ENCODE data around the gene PRICKLE2. TPM values are rescaled to one million over a fixed set of nuclear protein-coding genes. Genes with fewer than 3 reads are reported as not detected.

Gene PRICKLE2
- polyA plus RNA-seq, 3 donors, result not detected

GRCh38 chr3:64048631-64049061 is 176.6 kb downstream of the PRICKLE2 start:
- H3K4me2 ChIP-seq (replicated peaks; ENCODE audit: extremely low read depth, low read length, poor library complexity, severe bottlenecking), result no peak overlapping the region
- no peak overlapping the region for H3K4me3 ChIP-seq (replicated peaks in 1 of 3; ENCODE audit: low read depth in 2 of 3, low read length in 3 of 3)
- WGBS (ENCODE audit: insufficient coverage), result 0% methylated on average over 2 of the region's 3 CpGs
- no peaks in the 10 kb centered on the region for H3K79me2 ChIP-seq (ENCODE audit: insufficient read depth, low read length)
- H3K4me3 Mint-ChIP-seq, result peak overlapping the region in 1 of 2 donors; percentile 9
- H3K4me1 ChIP-seq (ENCODE audit: control insufficient read depth in 1 of 2, insufficient read depth in 2 of 2, low read length in 2 of 2), result peaks cover 7 to 12% of the 10 kb centered on the region in 2 donors
- no peak overlapping the region for H3K27ac ChIP-seq (ENCODE audit: low read depth in 1 of 2, low read length in 2 of 2)
- peaks cover 4% of the 10 kb centered on the region in 2 donors for H3K27me3 ChIP-seq (ENCODE audit: control insufficient read depth in 2 of 2, insufficient read depth in 2 of 2, low read length in 2 of 2)
- DNase-seq, result no peak
- TF ChIP-seq, protein P1, sequence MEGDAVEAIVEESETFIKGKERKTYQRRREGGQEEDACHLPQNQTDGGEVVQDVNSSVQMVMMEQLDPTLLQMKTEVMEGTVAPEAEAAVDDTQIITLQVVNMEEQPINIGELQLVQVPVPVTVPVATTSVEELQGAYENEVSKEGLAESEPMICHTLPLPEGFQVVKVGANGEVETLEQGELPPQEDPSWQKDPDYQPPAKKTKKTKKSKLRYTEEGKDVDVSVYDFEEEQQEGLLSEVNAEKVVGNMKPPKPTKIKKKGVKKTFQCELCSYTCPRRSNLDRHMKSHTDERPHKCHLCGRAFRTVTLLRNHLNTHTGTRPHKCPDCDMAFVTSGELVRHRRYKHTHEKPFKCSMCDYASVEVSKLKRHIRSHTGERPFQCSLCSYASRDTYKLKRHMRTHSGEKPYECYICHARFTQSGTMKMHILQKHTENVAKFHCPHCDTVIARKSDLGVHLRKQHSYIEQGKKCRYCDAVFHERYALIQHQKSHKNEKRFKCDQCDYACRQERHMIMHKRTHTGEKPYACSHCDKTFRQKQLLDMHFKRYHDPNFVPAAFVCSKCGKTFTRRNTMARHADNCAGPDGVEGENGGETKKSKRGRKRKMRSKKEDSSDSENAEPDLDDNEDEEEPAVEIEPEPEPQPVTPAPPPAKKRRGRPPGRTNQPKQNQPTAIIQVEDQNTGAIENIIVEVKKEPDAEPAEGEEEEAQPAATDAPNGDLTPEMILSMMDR (IDR thresholded peaks at IDR 0.05), result no peak
- H3K36me3 Mint-ChIP-seq, result no peaks in the 10 kb centered on the region
- no peaks in the 10 kb centered on the region for H3K36me3 ChIP-seq (replicated peaks in 1 of 2; ENCODE audit: control insufficient read depth in 1 of 2, insufficient read depth in 2 of 2, low read length in 2 of 2)
- intact Hi-C loops (cut with micrococcal nuclease), result no loop called here
- peak overlapping the region in 1 of 7 donors; percentile 58 for H3K27ac Mint-ChIP-seq
- peaks cover 2 to 10% (median 10%) of the 10 kb centered on the region in 3 donors for H3K27me3 Mint-ChIP-seq (ENCODE audit: low read depth in 3 of 3)
- no peaks in the 10 kb centered on the region for H3K9me3 ChIP-seq (replicated peaks in 1 of 2; ENCODE audit: control insufficient read depth in 1 of 2, insufficient read depth in 1 of 2, low read length in 2 of 2)
- H3K4me1 Mint-ChIP-seq, result peaks cover 20% of the 10 kb centered on the region
- H3K9ac ChIP-seq (ENCODE audit: insufficient read depth, low read length, poor library complexity, severe bottlenecking), result no peak overlapping the region
- no peaks in the 10 kb centered on the region for H3K9me3 Mint-ChIP-seq
- no peaks in the 10 kb centered on the region for H4K20me1 ChIP-seq (ENCODE audit: insufficient read depth, low read length)
- no peak overlapping the region for H2AFZ ChIP-seq (ENCODE audit: insufficient read depth, low read depth, low read length, poor library complexity, severe bottlenecking)

DNA sequence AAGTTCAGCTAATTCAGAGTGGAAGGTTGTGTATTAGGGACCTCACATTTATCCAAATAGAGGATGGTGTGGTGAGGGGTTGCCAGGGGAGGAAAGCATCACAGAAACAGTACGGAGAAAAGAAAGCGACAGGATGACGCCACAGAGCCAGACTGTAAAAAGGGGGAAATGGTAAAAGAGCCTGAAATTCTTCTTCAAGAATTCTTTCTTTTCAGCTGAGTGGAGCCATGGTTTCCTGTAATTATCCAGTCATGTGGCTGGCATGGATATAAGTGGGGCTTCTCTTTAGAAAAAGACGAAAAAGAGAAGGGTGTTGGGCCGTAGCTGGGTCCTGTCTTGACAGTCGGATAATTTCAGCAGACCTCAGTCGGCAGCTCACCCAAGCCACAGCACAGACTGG is 177.5 kb downstream of the PRICKLE2 start:
- no peaks in the 10 kb centered on the region for H4K20me1 ChIP-seq (ENCODE audit: insufficient read depth, low read length)
- peak overlapping the region in 1 of 7 donors; percentile 19 for H3K27ac Mint-ChIP-seq
- WGBS (ENCODE audit: insufficient coverage), result 22% methylated on average over 4 of the region's 7 CpGs
- DNase-seq, result no peak
- H3K9ac ChIP-seq (ENCODE audit: insufficient read depth, low read length, poor library complexity, severe bottlenecking), result no peak overlapping the region
- no peak overlapping the region for H3K4me3 Mint-ChIP-seq
- peaks cover 2 to 6% of the 10 kb centered on the region in 2 donors for H3K27me3 ChIP-seq (ENCODE audit: control insufficient read depth in 2 of 2, insufficient read depth in 2 of 2, low read length in 2 of 2)
- H3K27ac ChIP-seq (ENCODE audit: low read depth in 1 of 2, low read length in 2 of 2), result no peak overlapping the region
- H3K9me3 Mint-ChIP-seq, result no peaks in the 10 kb centered on the region
- no peak overlapping the region for H3K4me2 ChIP-seq (replicated peaks; ENCODE audit: extremely low read depth, low read length, poor library complexity, severe bottlenecking)
- no peaks in the 10 kb centered on the region for H3K36me3 Mint-ChIP-seq
- intact Hi-C loops (cut with micrococcal nuclease), result no loop called here
- H3K4me3 ChIP-seq (replicated peaks in 1 of 3; ENCODE audit: low read depth in 2 of 3, low read length in 3 of 3), result no peak overlapping the region
- no peaks in the 10 kb centered on the region for H3K79me2 ChIP-seq (ENCODE audit: insufficient read depth, low read length)
- peaks cover 7 to 12% of the 10 kb centered on the region in 2 donors for H3K4me1 ChIP-seq (ENCODE audit: control insufficient read depth in 1 of 2, insufficient read depth in 2 of 2, low read length in 2 of 2)
- H3K27me3 Mint-ChIP-seq (ENCODE audit: low read depth in 3 of 3), result peaks cover 2 to 10% (median 10%) of the 10 kb centered on the region in 3 donors
- no peak overlapping the region for H2AFZ ChIP-seq (ENCODE audit: insufficient read depth, low read depth, low read length, poor library complexity, severe bottlenecking)
- no peaks in the 10 kb centered on the region for H3K9me3 ChIP-seq (replicated peaks in 1 of 2; ENCODE audit: control insufficient read depth in 1 of 2, insufficient read depth in 1 of 2, low read length in 2 of 2)
- TF ChIP-seq, protein P1 (IDR thresholded peaks at IDR 0.05), result no peak
- peaks cover 20% of the 10 kb centered on the region for H3K4me1 Mint-ChIP-seq
- H3K36me3 ChIP-seq (replicated peaks in 1 of 2; ENCODE audit: control insufficient read depth in 1 of 2, insufficient read depth in 2 of 2, low read length in 2 of 2), result no peaks in the 10 kb centered on the region

Data from CD14-positive monocyte (primary cell).